Stomach (tissue), 9 donors: ENCODE results near the gene PIAS1. TPM values are rescaled to one million over a fixed set of nuclear protein-coding genes. Genes with fewer than 3 reads are reported as not detected.

ENCODE experiments used
- DNase-seq, 2 donors: peaks; one replicate each; pipeline versions ENCODE4 v3.0.0 to v3.0.0-alpha.2; 2013 to 2019
- H3K27ac ChIP-seq, 5 donors: fragments of 200-600 bp in 4 of 5; sonication (generic) in 4 of 5; one replicate each; pipeline ENCODE4 v1.5.1; 2013 to 2019; ENCODE audit warnings: mild to moderate bottlenecking in 1 of 5, moderate library complexity in 1 of 5
- H3K27me3 ChIP-seq, 3 donors: fragments of 200-600 bp; sonication (generic); one replicate each; pipeline ENCODE4 v1.5.1; 2017 to 2019; ENCODE audit warnings: mixed run types in 1 of 3
- H3K36me3 ChIP-seq, 4 donors: fragments of 200-600 bp; sonication (generic); 1 replicate in 3 of 4; 2 replicates in 1 of 4; pipeline ENCODE4 v1.5.1; 2016 to 2019
- H3K4me1 ChIP-seq, 4 donors: fragments of 200-600 bp; sonication (generic); one replicate each; pipeline ENCODE4 v1.5.1; 2016 to 2019
- H3K4me3 ChIP-seq, 4 donors: fragments of 200-600 bp; sonication (generic) in 3 of 4; one replicate each; pipeline ENCODE4 v1.5.1; 2016 to 2019; ENCODE audit warnings: mild to moderate bottlenecking in 1 of 4
- H3K9me3 ChIP-seq, 4 donors: fragments of 200-600 bp; sonication (generic); one replicate each; pipeline ENCODE4 v1.5.1; 2016 to 2019
- CTCF ChIP-seq, 7 experiments: fragments of 450-650 bp in 4 of 7; fragments of 200-600 bp in 3 of 7; sonication (generic) in 3 of 7; IDR thresholded peaks; one replicate each; pipeline ENCODE4 v1.5.1; 2016 to 2019; ENCODE audit warnings: antibody characterized with exemption in 7 of 7, control low read depth in 2 of 7, mild to moderate bottlenecking in 1 of 7
- EP300 ChIP-seq: sonication (generic); formaldehyde crosslinking; IDR thresholded peaks from one replicate; pipeline ENCODE4 v1.6.1; 2017; ENCODE audit warnings: antibody characterized with exemption
- POLR2A ChIP-seq, 4 donors: fragments of 450-650 bp; IDR thresholded peaks; one replicate each; pipeline ENCODE4 v1.6.1; 2016; ENCODE audit warnings: antibody characterized with exemption in 4 of 4, control low read depth in 2 of 4, mild to moderate bottlenecking in 1 of 4, moderate library complexity in 1 of 4
- POLR2AphosphoS5 ChIP-seq, 3 donors: sonication (generic); formaldehyde crosslinking; IDR thresholded peaks; one replicate each; pipeline ENCODE4 v1.6.1; 2016; ENCODE audit warnings: antibody characterized with exemption in 3 of 3
- whole genome bisulfite sequencing, 5 donors: extraction: QIAGEN DNeasy Blood & Tissue Kit in 3 of 5; methylation state at CpG; one replicate each; pipeline versions ENCODE4 v1.1.5 to v1.1.7; 2013 to 2018; 5-methylcytosine and 5-hydroxymethylcytosine counted together
- intact Hi-C: fragments of 100-400 bp; cut with DNase I; formaldehyde crosslinking; loops from one replicate; pipeline ENCODE4 v1.15.1; 2023; ENCODE audit warnings: low total_unique reads
- polyA plus RNA-seq, 3 donors: library from polyadenylated mRNA; stranded (reverse); fragments of 200-250 nt; gene quantifications; one replicate each; pipeline ENCODE4 v1.2.3, GENCODE V29; 2013
- total RNA-seq, 5 donors: library from RNA; depleted of rRNA; stranded (reverse); fragments of >200 nt; gene quantifications; one replicate each; pipeline versions ENCODE4 v1.1.0 to v1.2.3, GENCODE V29; 2014 to 2016
- donor health status: healthy with polysubstance abuse.
- donor health status: Bipolar disorder and iron deficiency.
- donor health status: healthy.

Gene PIAS1
- total and polyA plus RNA-seq, 8 donors: 7.9 to 56.6 (median 38.8) TPM

- peaks cover 7 to 19% (median 10%) of the 10 kb centered on the region in 4 donors for H3K4me1 ChIP-seq
- 91 to 98% (median 97%) methylated on average over 16 to 17 of the region's 17 CpGs for WGBS, 5 donors
- TF ChIP-seq CTCF (IDR thresholded peaks at IDR 0.05) (no peak), EP300 (no peak), POLR2A (IDR thresholded peaks at IDR 0.05) (no peak), POLR2AphosphoS5 (IDR thresholded peaks at IDR 0.05) (no peak)
- no peaks in the 10 kb centered on the region for H3K27me3 ChIP-seq
- DNase-seq: no peak
- no peak overlapping the region for H3K4me3 ChIP-seq
- H3K27ac ChIP-seq: no peak overlapping the region
- no peaks in the 10 kb centered on the region for H3K9me3 ChIP-seq
- intact Hi-C loops: loop anchor here (10.0 kb wide), 1 partner anchor 349 kb away; no protein-coding TSS in a partner anchor
- H3K36me3 ChIP-seq: peaks cover 0 to 34% (median 25%) of the 10 kb centered on the region in 4 donors
Measured at GRCh38 chr15:68213991-68214837, 160.1 kb downstream of the PIAS1 start.

- intact Hi-C loops: loop anchor here (10.0 kb wide), 1 partner anchor 350 kb away; no protein-coding TSS in a partner anchor
- Histone ChIP-seq H3K27me3 (no peaks in the 10 kb centered on the region), H3K27ac (no peak overlapping the region), H3K4me3 (no peak overlapping the region), H3K9me3 (no peaks in the 10 kb centered on the region), H3K4me1 (peaks cover 7 to 19% (median 10%) of the 10 kb centered on the region in 4 donors), H3K36me3 (peaks cover 0 to 34% (median 25%) of the 10 kb centered on the region in 4 donors)
- DNase-seq: no peak
- TF ChIP-seq CTCF (IDR thresholded peaks at IDR 0.05): no peak
- TF ChIP-seq POLR2A (IDR thresholded peaks at IDR 0.05): no peak
- TF ChIP-seq POLR2AphosphoS5 (IDR thresholded peaks at IDR 0.05): no peak
- 62 to 87% (median 78%) methylated on average over 3 to 6 of the region's 6 CpGs for WGBS, 5 donors
Measured at GRCh38 chr15:68214838-68215254, 160.7 kb downstream of the PIAS1 start.

GRCh38 chr15:68217341-68217740 lies 163.2 kb downstream of the PIAS1 start:
- Histone ChIP-seq H3K4me3 (no peak overlapping the region), H3K27me3 (no peaks in the 10 kb centered on the region), H3K4me1 (peaks cover 0 to 6% (median 0%) of the 10 kb centered on the region in 4 donors), H3K9me3 (no peaks in the 10 kb centered on the region), H3K27ac (no peak overlapping the region), H3K36me3 (peaks cover 0 to 34% (median 25%) of the 10 kb centered on the region in 4 donors)
- TF ChIP-seq POLR2A (IDR thresholded peaks at IDR 0.05): no peak
- no peak for TF ChIP-seq EP300
- TF ChIP-seq CTCF (IDR thresholded peaks at IDR 0.05): no peak
- no peak for TF ChIP-seq POLR2AphosphoS5 (IDR thresholded peaks at IDR 0.05)
- WGBS, 5 donors: 90 to 96% (median 94%) methylated on average over 4 of the region's 4 CpGs
- intact Hi-C loops: loop anchor here (10.0 kb wide), 1 partner anchor 353 kb away; no protein-coding TSS in a partner anchor
- DNase-seq: no peak

- peaks cover 0 to 6% (median 0%) of the 10 kb centered on the region in 4 donors for H3K4me1 ChIP-seq
- H3K36me3 ChIP-seq: peaks cover 0 to 34% (median 25%) of the 10 kb centered on the region in 4 donors
- no peaks in the 10 kb centered on the region for H3K27me3 ChIP-seq
- no peak for DNase-seq
- 94 to 99% (median 97%) methylated on average over 8 of the region's 8 CpGs for WGBS, 5 donors
- intact Hi-C loops: loop anchor here (10.0 kb wide), 1 partner anchor 354 kb away; no protein-coding TSS in a partner anchor
- H3K4me3 ChIP-seq: no peak overlapping the region
- no peak for TF ChIP-seq POLR2AphosphoS5 (IDR thresholded peaks at IDR 0.05)
- no peak for TF ChIP-seq CTCF (IDR thresholded peaks at IDR 0.05)
- no peak for TF ChIP-seq POLR2A (IDR thresholded peaks at IDR 0.05)
- TF ChIP-seq EP300: no peak
- H3K27ac ChIP-seq: no peak overlapping the region
- no peaks in the 10 kb centered on the region for H3K9me3 ChIP-seq
Measured at GRCh38 chr15:68218331-68218730, 164.2 kb downstream of the PIAS1 start.
